ENCODE results near the gene CNOT2. TPM values are rescaled to one million over a fixed set of nuclear protein-coding genes. Genes with fewer than 3 reads are reported as not detected.

CNOT2 gene
- total and polyA plus RNA-seq, 2 experiments from 2014 or later = 67.3 to 158 TPM

- H4K20me1 ChIP-seq (ENCODE audit: insufficient read depth, poor library complexity, severe bottlenecking) = peaks cover 66% of the 10 kb centered on the region
Observed at GRCh38 chr12:70272510-70272909, 29.3 kb downstream of the CNOT2 start.

GRCh38 chr12:70275045-70275444 is 31.8 kb downstream of the CNOT2 start:
- H3K4me1 ChIP-seq (ENCODE audit: insufficient read depth) = peaks cover 15% of the 10 kb centered on the region
- H2AFZ ChIP-seq = no peak overlapping the region
- H4K20me1 ChIP-seq (ENCODE audit: insufficient read depth, poor library complexity, severe bottlenecking) = peaks cover 56% of the 10 kb centered on the region
- H3K36me3 ChIP-seq (replicated peaks; ENCODE audit: insufficient read depth, low read depth) = no peaks in the 10 kb centered on the region
- DNase-seq (ENCODE audit: low spot score) = no peak
- H3K79me2 ChIP-seq = peaks cover 100% of the 10 kb centered on the region
- H3K9me3 ChIP-seq (ENCODE audit: low read depth) = no peaks in the 10 kb centered on the region
- no peaks in the 10 kb centered on the region for H3K27me3 ChIP-seq
- no peak overlapping the region for H3K27ac ChIP-seq
- H3K9me2 ChIP-seq (replicated peaks; ENCODE audit: insufficient read depth) = no peaks in the 10 kb centered on the region
- H3K4me2 ChIP-seq = no peak overlapping the region
- TF ChIP-seq, protein P1, sequence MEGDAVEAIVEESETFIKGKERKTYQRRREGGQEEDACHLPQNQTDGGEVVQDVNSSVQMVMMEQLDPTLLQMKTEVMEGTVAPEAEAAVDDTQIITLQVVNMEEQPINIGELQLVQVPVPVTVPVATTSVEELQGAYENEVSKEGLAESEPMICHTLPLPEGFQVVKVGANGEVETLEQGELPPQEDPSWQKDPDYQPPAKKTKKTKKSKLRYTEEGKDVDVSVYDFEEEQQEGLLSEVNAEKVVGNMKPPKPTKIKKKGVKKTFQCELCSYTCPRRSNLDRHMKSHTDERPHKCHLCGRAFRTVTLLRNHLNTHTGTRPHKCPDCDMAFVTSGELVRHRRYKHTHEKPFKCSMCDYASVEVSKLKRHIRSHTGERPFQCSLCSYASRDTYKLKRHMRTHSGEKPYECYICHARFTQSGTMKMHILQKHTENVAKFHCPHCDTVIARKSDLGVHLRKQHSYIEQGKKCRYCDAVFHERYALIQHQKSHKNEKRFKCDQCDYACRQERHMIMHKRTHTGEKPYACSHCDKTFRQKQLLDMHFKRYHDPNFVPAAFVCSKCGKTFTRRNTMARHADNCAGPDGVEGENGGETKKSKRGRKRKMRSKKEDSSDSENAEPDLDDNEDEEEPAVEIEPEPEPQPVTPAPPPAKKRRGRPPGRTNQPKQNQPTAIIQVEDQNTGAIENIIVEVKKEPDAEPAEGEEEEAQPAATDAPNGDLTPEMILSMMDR (IDR thresholded peaks at IDR 0.05; ENCODE audit: poor library complexity) = no peak
- TF ChIP-seq EZH2phosphoT487 (IDR thresholded peaks at IDR 0.05; ENCODE audit: low read depth, severe bottlenecking, unreplicated experiment) (no peak), EZH2 (IDR thresholded peaks at IDR 0.05; ENCODE audit: borderline replicate concordance) (no peak)
- no peak overlapping the region for H3K4me3 ChIP-seq

More at GRCh38 chr12:70272510-70272909, 29.3 kb downstream of the CNOT2 start:
- Histone ChIP-seq H3K36me3 (replicated peaks; ENCODE audit: insufficient read depth, low read depth) (no peaks in the 10 kb centered on the region), H3K4me1 (ENCODE audit: insufficient read depth) (peaks cover 26% of the 10 kb centered on the region), H2AFZ (no peak overlapping the region), H3K27me3 (no peaks in the 10 kb centered on the region), H3K79me2 (peaks cover 100% of the 10 kb centered on the region), H3K4me2 (no peak overlapping the region), H3K4me3 (no peak overlapping the region), H3K9me3 (ENCODE audit: low read depth) (no peaks in the 10 kb centered on the region), H3K27ac (no peak overlapping the region), H3K9me2 (replicated peaks; ENCODE audit: insufficient read depth) (no peaks in the 10 kb centered on the region)
- DNase-seq (ENCODE audit: low spot score) = no peak
- 90% methylated on average over 3 of the region's 3 CpGs for WGBS (ENCODE audit: low lambda C conversion rate, missing lambda C conversion rate)
- TF ChIP-seq EZH2phosphoT487 (IDR thresholded peaks at IDR 0.05; ENCODE audit: low read depth, severe bottlenecking, unreplicated experiment) (no peak), EZH2 (IDR thresholded peaks at IDR 0.05; ENCODE audit: borderline replicate concordance) (no peak)
- TF ChIP-seq, protein P1 (IDR thresholded peaks at IDR 0.05; ENCODE audit: poor library complexity) = no peak

DNA sequence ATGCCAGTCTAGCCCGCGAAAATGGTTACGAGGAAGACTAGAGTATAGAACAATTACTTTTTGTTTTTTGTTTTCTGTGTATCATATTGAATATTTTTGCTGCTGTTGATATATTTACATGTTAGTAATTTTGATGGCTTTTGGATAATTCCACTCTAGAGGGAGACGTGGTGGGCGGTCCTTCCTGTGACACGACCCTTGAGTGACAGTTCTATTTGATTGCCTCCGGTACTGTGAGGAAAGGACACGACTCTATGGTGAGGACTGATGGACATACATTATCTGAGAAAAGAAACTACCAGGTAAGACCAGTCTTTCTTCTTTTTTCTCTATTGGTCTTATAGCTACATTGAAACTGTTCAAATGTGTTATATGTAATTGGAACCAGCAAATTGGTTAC is 34.7 kb downstream of the CNOT2 start:
- H3K79me2 ChIP-seq = peaks cover 96% of the 10 kb centered on the region
- 94% methylated on average over 8 of the region's 8 CpGs for WGBS (ENCODE audit: low lambda C conversion rate, missing lambda C conversion rate)

More for the DNA sequence above, 34.7 kb downstream of the CNOT2 start:
- H3K27ac ChIP-seq = no peak overlapping the region
- no peaks in the 10 kb centered on the region for H3K4me1 ChIP-seq (ENCODE audit: insufficient read depth)
- TF ChIP-seq EZH2phosphoT487 (IDR thresholded peaks at IDR 0.05; ENCODE audit: low read depth, severe bottlenecking, unreplicated experiment) = no peak
- TF ChIP-seq, protein P1 (IDR thresholded peaks at IDR 0.05; ENCODE audit: poor library complexity) = no peak
- no peak for TF ChIP-seq EZH2 (IDR thresholded peaks at IDR 0.05; ENCODE audit: borderline replicate concordance)
- H3K9me2 ChIP-seq (replicated peaks; ENCODE audit: insufficient read depth) = no peaks in the 10 kb centered on the region
- no peak overlapping the region for H3K4me2 ChIP-seq
- no peaks in the 10 kb centered on the region for H3K36me3 ChIP-seq (replicated peaks; ENCODE audit: insufficient read depth, low read depth)
- DNase-seq (ENCODE audit: low spot score) = no peak
- no peaks in the 10 kb centered on the region for H3K27me3 ChIP-seq
- no peak overlapping the region for H3K4me3 ChIP-seq
- H4K20me1 ChIP-seq (ENCODE audit: insufficient read depth, poor library complexity, severe bottlenecking) = peaks cover 49% of the 10 kb centered on the region
- no peak overlapping the region for H2AFZ ChIP-seq
- H3K9me3 ChIP-seq (ENCODE audit: low read depth) = no peaks in the 10 kb centered on the region
